Endothelial cell (in vitro differentiated cells): ENCODE data around the gene FAXDC2. TPM values are rescaled to one million over a fixed set of nuclear protein-coding genes. Genes with fewer than 3 reads are reported as not detected.

Experiments
- DNase-seq: peaks from one replicate; pipeline ENCODE4 v3.0.0; 2021; ENCODE audit warnings: low spot score
- H3K27ac Mint-ChIP-seq: one replicate; pipeline ENCODE4 v1.8.0; 2021; ENCODE audit warnings: mixed read lengths, inconsistent platforms; ENCODE audit not compliant: unreplicated experiment
- H3K27me3 Mint-ChIP-seq: one replicate; pipeline ENCODE4 v1.8.0; 2021; ENCODE audit warnings: mild to moderate bottlenecking, moderate library complexity, mixed read lengths, inconsistent platforms; ENCODE audit not compliant: unreplicated experiment
- H3K36me3 Mint-ChIP-seq: one replicate; pipeline ENCODE4 v1.8.0; 2021; ENCODE audit warnings: mild to moderate bottlenecking, low read depth, mixed read lengths, inconsistent platforms; ENCODE audit not compliant: unreplicated experiment
- H3K4me1 Mint-ChIP-seq: one replicate; pipeline ENCODE4 v1.8.0; 2021; ENCODE audit warnings: mild to moderate bottlenecking, mixed read lengths, inconsistent platforms; ENCODE audit not compliant: unreplicated experiment
- H3K4me3 Mint-ChIP-seq: one replicate; pipeline ENCODE4 v1.8.0; 2021; ENCODE audit warnings: mild to moderate bottlenecking, mixed read lengths, inconsistent platforms; ENCODE audit not compliant: unreplicated experiment
- H3K9me3 Mint-ChIP-seq: one replicate; pipeline ENCODE4 v1.8.0; 2021; ENCODE audit warnings: mixed read lengths, inconsistent platforms; ENCODE audit not compliant: unreplicated experiment
- CTCF ChIP-seq: fragments of 200-600 bp; sonication (generic); IDR thresholded peaks from one replicate; pipeline ENCODE4 v1.5.0; 2021; ENCODE audit warnings: antibody characterized with exemption; ENCODE audit not compliant: unreplicated experiment
- total RNA-seq: library from RNA; stranded (reverse); fragmentation: NEBNext Ultra II Directional; extraction: Animal tissue kit (Norgen Biotek cat#: 25700); gene quantifications from one replicate; pipeline ENCODE4 v1.2.1, GENCODE V29; 2021; ENCODE audit not compliant: unreplicated experiment

Gene FAXDC2
- total RNA-seq, 1 donor from 2014 or later, result 9.3 TPM

GRCh38 chr5:154780128-154780527 is 70.3 kb downstream of the FAXDC2 start:
- H3K36me3 Mint-ChIP-seq, result no peaks in the 10 kb centered on the region
- no peak for DNase-seq
- no peaks in the 10 kb centered on the region for H3K27me3 Mint-ChIP-seq
- H3K9me3 Mint-ChIP-seq, result no peaks in the 10 kb centered on the region
- H3K4me1 Mint-ChIP-seq, result peaks cover 33% of the 10 kb centered on the region
- no peak for TF ChIP-seq CTCF
- H3K4me3 Mint-ChIP-seq, result no peak overlapping the region
- H3K27ac Mint-ChIP-seq, result no peak overlapping the region

DNA sequence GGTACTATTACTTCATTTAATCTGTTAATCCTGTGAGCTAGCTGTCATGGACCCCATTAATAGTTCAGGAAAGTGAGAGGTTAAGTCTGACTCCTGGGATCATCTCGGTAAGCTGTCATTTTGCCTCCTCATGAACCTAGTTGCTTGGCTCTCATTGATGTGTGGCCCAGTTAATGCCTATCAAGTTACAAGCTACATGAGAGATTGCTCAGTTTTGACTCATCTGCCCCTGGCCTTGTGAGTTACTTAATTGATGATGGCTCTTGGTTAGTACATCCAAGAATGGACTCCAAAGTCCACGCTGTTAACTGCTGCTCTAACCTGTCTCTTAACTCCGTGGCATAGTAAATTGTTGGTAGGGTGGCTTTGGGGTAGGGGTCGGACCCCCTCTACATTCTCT is 71.3 kb downstream of the FAXDC2 start:
- Mint-ChIP-seq H3K36me3 (no peaks in the 10 kb centered on the region), H3K9me3 (no peaks in the 10 kb centered on the region), H3K4me3 (no peak overlapping the region), H3K27me3 (no peaks in the 10 kb centered on the region), H3K27ac (no peak overlapping the region), H3K4me1 (peaks cover 28% of the 10 kb centered on the region)
- TF ChIP-seq CTCF, result no peak
- DNase-seq, result no peak

- TF ChIP-seq CTCF, result no peak
- peaks cover 25% of the 10 kb centered on the region for H3K4me1 Mint-ChIP-seq
- no peak overlapping the region for H3K27ac Mint-ChIP-seq
- no peaks in the 10 kb centered on the region for H3K9me3 Mint-ChIP-seq
- H3K27me3 Mint-ChIP-seq, result no peaks in the 10 kb centered on the region
- no peak overlapping the region for H3K4me3 Mint-ChIP-seq
- H3K36me3 Mint-ChIP-seq, result no peaks in the 10 kb centered on the region
- no peak for DNase-seq
These were observed 71.9 kb downstream of the FAXDC2 start for GRCh38 chr5:154778534-154778933.

DNA sequence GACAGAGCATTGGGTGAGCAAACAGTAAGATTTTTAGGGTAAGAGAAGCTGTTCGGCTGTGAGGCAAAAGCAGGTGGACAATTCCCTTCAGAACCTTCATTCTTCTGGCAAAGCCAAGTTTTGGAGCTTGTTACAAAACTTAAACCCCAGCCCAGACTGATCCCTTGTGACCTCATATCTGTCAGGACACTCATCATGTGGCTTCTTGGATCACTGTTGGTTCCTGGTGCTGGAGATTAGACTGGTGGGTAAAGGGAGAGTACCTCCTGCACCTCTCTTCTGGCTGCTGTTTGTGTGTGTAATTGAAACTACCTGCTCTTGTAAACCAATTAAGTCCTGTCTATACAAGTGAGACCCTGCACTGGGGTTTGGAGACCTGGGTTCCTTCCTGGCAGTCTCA is 74.2 kb downstream of the FAXDC2 start:
- H3K4me3 Mint-ChIP-seq, result no peak overlapping the region
- no peaks in the 10 kb centered on the region for H3K36me3 Mint-ChIP-seq
- no peak for TF ChIP-seq CTCF
- no peak for DNase-seq
- no peak overlapping the region for H3K27ac Mint-ChIP-seq
- H3K9me3 Mint-ChIP-seq, result no peaks in the 10 kb centered on the region
- no peaks in the 10 kb centered on the region for H3K27me3 Mint-ChIP-seq
- peaks cover 21% of the 10 kb centered on the region for H3K4me1 Mint-ChIP-seq

DNA sequence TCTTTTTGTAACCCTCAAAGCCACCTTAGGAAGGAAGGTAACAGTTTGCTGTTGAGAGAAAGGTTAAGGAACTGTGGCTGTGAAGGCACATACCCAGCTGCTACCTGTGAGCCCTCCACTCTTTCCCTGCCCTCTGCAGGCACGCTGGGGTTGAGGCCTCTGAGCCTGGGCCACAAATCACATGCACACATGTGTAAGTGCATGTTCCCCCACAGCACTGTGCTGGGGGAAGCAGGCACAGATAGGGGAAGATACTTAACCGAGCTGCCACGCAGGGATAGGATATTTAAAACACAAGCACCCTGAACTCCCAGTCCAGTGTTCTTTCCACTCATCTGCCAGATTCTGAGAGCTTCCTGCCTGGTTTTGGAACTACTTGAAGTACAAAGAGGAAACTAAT is 77.1 kb downstream of the FAXDC2 start:
- no peak for TF ChIP-seq CTCF
- DNase-seq, result no peak
- H3K27ac Mint-ChIP-seq, result no peak overlapping the region
- H3K36me3 Mint-ChIP-seq, result no peaks in the 10 kb centered on the region
- no peaks in the 10 kb centered on the region for H3K9me3 Mint-ChIP-seq
- peaks cover 43% of the 10 kb centered on the region for H3K4me1 Mint-ChIP-seq
- H3K4me3 Mint-ChIP-seq, result no peak overlapping the region
- no peaks in the 10 kb centered on the region for H3K27me3 Mint-ChIP-seq
